Coronary artery (tissue), 2 donors: Measurements from ENCODE around the gene MED25.

Experiments used
- DNase-seq: peaks from one replicate; pipeline ENCODE4 v3.0.0-alpha.2; 2017; ENCODE audit warnings: low spot score
- H3K27ac ChIP-seq, 2 donors: fragments of 200-600 bp; sonication (generic); one replicate each; pipeline ENCODE4 v1.5.1; 2016 to 2019
- H3K4me3 ChIP-seq: fragments of 200-600 bp; sonication (generic); 2 replicates; pipeline ENCODE4 v1.5.1; 2016; ENCODE audit warnings: mild to moderate bottlenecking, moderate library complexity
- CTCF ChIP-seq: fragments of 200-600 bp; sonication (generic); IDR thresholded peaks from one replicate; pipeline ENCODE4 v1.5.1; 2019; ENCODE audit warnings: antibody characterized with exemption

The MED25 gene

GRCh38 chr19:49787746-49788145 lies 30.3 kb upstream of the MED25 start:
- no peak for DNase-seq
- Histone ChIP-seq H3K27ac (no peak overlapping the region), H3K4me3 (no peak overlapping the region)
- TF ChIP-seq CTCF = no peak

GRCh38 chr19:49788857-49789256 lies 29.2 kb upstream of the MED25 start:
- no peak overlapping the region for H3K4me3 ChIP-seq
- TF ChIP-seq CTCF = no peak
- no peak for DNase-seq
- H3K27ac ChIP-seq = no peak overlapping the region

GRCh38 chr19:49790866-49791265 lies 27.2 kb upstream of the MED25 start:
- peak overlapping the region in 1 of 2 donors; percentile 36 for H3K27ac ChIP-seq
- no peak overlapping the region for H3K4me3 ChIP-seq
- no peak for TF ChIP-seq CTCF
- no peak for DNase-seq

GRCh38 chr19:49791776-49792445 lies 26.2 kb upstream of the MED25 start:
- DNase-seq = no peak
- Histone ChIP-seq H3K4me3 (no peak overlapping the region), H3K27ac (peak overlapping the region in 1 of 2 donors; percentile 13)
- no peak for TF ChIP-seq CTCF

GRCh38 chr19:49792829-49793560 lies 25.1 kb upstream of the MED25 start:
- H3K27ac ChIP-seq = no peak overlapping the region
- no peak for TF ChIP-seq CTCF
- DNase-seq = no peak

GRCh38 chr19:49793561-49793840 lies 24.6 kb upstream of the MED25 start:
- Histone ChIP-seq H3K4me3 (no peak overlapping the region), H3K27ac (no peak overlapping the region)
- no peak for TF ChIP-seq CTCF
- no peak for DNase-seq

More at GRCh38 chr19:49792829-49793560, 25.1 kb upstream of the MED25 start:
- no peak overlapping the region for H3K4me3 ChIP-seq

GRCh38 chr19:49795615-49796014 lies 22.5 kb upstream of the MED25 start:
- TF ChIP-seq CTCF = no peak
- Histone ChIP-seq H3K27ac (no peak overlapping the region), H3K4me3 (no peak overlapping the region)
- no peak for DNase-seq
